DMS153 treated with DMSO at 0.1 percent for 48 hours (cell line): Measurements from ENCODE around the gene SLC12A7.
"Not testable (repeated sequence)": the region's sequence is repeated elsewhere in the genome, so short reads cannot be mapped to it uniquely, and the experiment has no call there.

Experiments used
- DNase-seq: peaks from one replicate; lab custom pipeline; 2025; ENCODE audit not compliant: unreplicated experiment; lab: John Stamatoyannopoulos, UW

Gene SLC12A7

GRCh38 chr5:1111727-1112289 is at the start of gene SLC12A7:
Gene SLC12A7 (minus strand): TSS chr5:1112063. CDS start chr5:1111991, 72 bp downstream.
- DNase-seq: peak; percentile 43

GRCh38 chr5:1161108-1161832 is 49.4 kb upstream of the SLC12A7 start:
- DNase-seq: peak; percentile 64

GRCh38 chr5:1159774-1160406 is 48.0 kb upstream of the SLC12A7 start:
- no peak for DNase-seq

GRCh38 chr5:1159341-1159675 is 47.4 kb upstream of the SLC12A7 start:
- DNase-seq: no peak

GRCh38 chr5:1158647-1159340 is 46.9 kb upstream of the SLC12A7 start:
- no peak for DNase-seq

- DNase-seq: not testable (repeated sequence)
Measured at GRCh38 chr5:1157461-1157986, 45.7 kb upstream of the SLC12A7 start.

GRCh38 chr5:1156754-1157460 is 45.0 kb upstream of the SLC12A7 start:
- DNase-seq: no peak

- DNase-seq: no peak
Measured at GRCh38 chr5:1156033-1156753, 44.3 kb upstream of the SLC12A7 start.

GRCh38 chr5:1155191-1156032 is 43.5 kb upstream of the SLC12A7 start:
- DNase-seq: no peak

GRCh38 chr5:1153428-1153827 is 41.6 kb upstream of the SLC12A7 start:
- DNase-seq: no peak

GRCh38 chr5:1152771-1153282 is 41.0 kb upstream of the SLC12A7 start:
- peak; percentile 54 for DNase-seq

- no peak for DNase-seq
Measured at GRCh38 chr5:1152156-1152555, 40.3 kb upstream of the SLC12A7 start.

- DNase-seq: peak; percentile 19
Measured at GRCh38 chr5:1151316-1151715, 39.5 kb upstream of the SLC12A7 start.

GRCh38 chr5:1150866-1151265 is 39.0 kb upstream of the SLC12A7 start:
- no peak for DNase-seq

- no peak for DNase-seq
Measured at GRCh38 chr5:1144638-1145396, 33.0 kb upstream of the SLC12A7 start.

GRCh38 chr5:1144089-1144488 is 32.2 kb upstream of the SLC12A7 start:
- no peak for DNase-seq

- no peak for DNase-seq
Measured at GRCh38 chr5:1143670-1143951, 31.7 kb upstream of the SLC12A7 start.

GRCh38 chr5:1142886-1143669 is 31.2 kb upstream of the SLC12A7 start:
- no peak for DNase-seq
